Mononuclear cell (primary cell): ENCODE data around the gene PRDM10. TPM values are rescaled to one million over a fixed set of nuclear protein-coding genes. Genes with fewer than 3 reads are reported as not detected.
"Not testable (repeated sequence)": the region's sequence is repeated elsewhere in the genome, so short reads cannot be mapped to it uniquely, and the experiment has no call there.

Experiments used
- H3K27me3 ChIP-seq: 2 replicates; pipeline ENCODE4 v1.6.0; 2011; ENCODE audit warnings: low read length, control low read depth; ENCODE audit not compliant: insufficient read depth
- H3K4me1 ChIP-seq: 2 replicates; pipeline ENCODE4 v1.5.1; 2011; ENCODE audit warnings: mild to moderate bottlenecking, low read length, control low read depth; ENCODE audit not compliant: insufficient read depth
- H3K4me3 ChIP-seq: 2 replicates; pipeline ENCODE4 v1.5.1; 2011; ENCODE audit warnings: mild to moderate bottlenecking, low read length, moderate library complexity
- H3K9me3 ChIP-seq: 2 replicates; pipeline ENCODE4 v1.5.1; 2011; ENCODE audit warnings: low read depth, mild to moderate bottlenecking, control low read depth, low read length
- total RNA-seq: library from RNA; depleted of rRNA; stranded (reverse); fragments of >200 nt; gene quantifications from one replicate; pipeline ENCODE4 v1.2.3, GENCODE V29; 2012

Gene PRDM10
- total RNA-seq, 1 donor: 7.6 TPM

GRCh38 chr11:129974672-129975071 lies 28.0 kb downstream of the PRDM10 start:
- Histone ChIP-seq H3K9me3 (no peaks in the 10 kb centered on the region), H3K4me1 (peaks cover 37% of the 10 kb centered on the region), H3K27me3 (no peaks in the 10 kb centered on the region), H3K4me3 (no peak overlapping the region)

- H3K4me3 ChIP-seq: no peak overlapping the region
- H3K27me3 ChIP-seq: no peaks in the 10 kb centered on the region
- H3K9me3 ChIP-seq: no peaks in the 10 kb centered on the region
- peaks cover 42% of the 10 kb centered on the region for H3K4me1 ChIP-seq
These were observed 28.4 kb downstream of the PRDM10 start for GRCh38 chr11:129974237-129974636.

GRCh38 chr11:129973809-129974208 lies 28.8 kb downstream of the PRDM10 start:
- Histone ChIP-seq H3K4me1 (peaks cover 46% of the 10 kb centered on the region), H3K27me3 (no peaks in the 10 kb centered on the region), H3K9me3 (no peaks in the 10 kb centered on the region), H3K4me3 (no peak overlapping the region)

GRCh38 chr11:129973068-129973467 lies 29.6 kb downstream of the PRDM10 start:
- Histone ChIP-seq H3K4me3 (no peak overlapping the region), H3K9me3 (no peaks in the 10 kb centered on the region), H3K4me1 (peaks cover 53% of the 10 kb centered on the region), H3K27me3 (no peaks in the 10 kb centered on the region)

GRCh38 chr11:129972611-129973010 lies 30.0 kb downstream of the PRDM10 start:
- no peaks in the 10 kb centered on the region for H3K9me3 ChIP-seq
- peaks cover 58% of the 10 kb centered on the region for H3K4me1 ChIP-seq
- H3K4me3 ChIP-seq: no peak overlapping the region
- no peaks in the 10 kb centered on the region for H3K27me3 ChIP-seq

DNA sequence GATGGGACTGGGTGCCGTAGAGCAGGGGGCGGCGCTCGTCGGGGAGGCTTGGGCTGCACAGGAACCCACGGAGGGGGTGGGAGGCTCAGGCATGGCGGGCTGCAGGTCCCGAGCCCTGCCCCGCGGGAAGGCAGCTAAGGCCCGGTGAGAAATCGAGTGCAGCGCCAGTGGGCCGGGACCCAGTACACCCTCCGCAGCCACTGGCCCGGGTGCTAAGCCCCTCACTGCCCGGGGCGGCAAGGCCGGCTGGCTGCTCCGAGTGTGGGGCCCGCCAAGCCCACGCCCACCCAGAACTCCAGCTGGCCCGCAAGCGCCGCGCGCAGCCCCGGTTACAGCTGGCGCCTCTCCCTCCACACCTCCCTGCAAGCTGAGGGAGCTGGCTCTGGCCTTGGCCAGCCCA lies 30.8 kb downstream of the PRDM10 start:
- H3K4me3 ChIP-seq, H3K9me3 ChIP-seq, H3K27me3 ChIP-seq: not testable (repeated sequence)
- peaks cover 58% of the 10 kb centered on the region for H3K4me1 ChIP-seq

DNA sequence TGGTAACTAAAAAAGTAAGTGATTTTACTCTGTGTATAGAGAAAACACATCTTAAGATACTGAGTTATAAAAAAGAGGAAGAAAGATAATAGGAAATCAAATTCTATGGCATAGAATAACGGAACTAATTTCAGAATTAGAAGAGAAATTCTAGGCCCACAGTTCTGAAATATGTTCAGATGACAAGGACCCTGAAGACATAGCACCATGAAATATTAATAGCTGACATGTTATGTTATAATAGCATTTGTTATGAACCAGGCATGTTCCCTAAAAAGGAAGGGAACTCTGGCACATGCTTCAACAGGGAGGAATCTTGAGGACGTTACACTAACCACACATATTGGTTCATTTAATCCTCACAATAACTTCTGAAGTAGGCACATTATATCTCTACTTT lies 32.7 kb downstream of the PRDM10 start:
- no peak overlapping the region for H3K4me3 ChIP-seq
- peaks cover 56% of the 10 kb centered on the region for H3K4me1 ChIP-seq
- no peaks in the 10 kb centered on the region for H3K9me3 ChIP-seq
- no peaks in the 10 kb centered on the region for H3K27me3 ChIP-seq

DNA sequence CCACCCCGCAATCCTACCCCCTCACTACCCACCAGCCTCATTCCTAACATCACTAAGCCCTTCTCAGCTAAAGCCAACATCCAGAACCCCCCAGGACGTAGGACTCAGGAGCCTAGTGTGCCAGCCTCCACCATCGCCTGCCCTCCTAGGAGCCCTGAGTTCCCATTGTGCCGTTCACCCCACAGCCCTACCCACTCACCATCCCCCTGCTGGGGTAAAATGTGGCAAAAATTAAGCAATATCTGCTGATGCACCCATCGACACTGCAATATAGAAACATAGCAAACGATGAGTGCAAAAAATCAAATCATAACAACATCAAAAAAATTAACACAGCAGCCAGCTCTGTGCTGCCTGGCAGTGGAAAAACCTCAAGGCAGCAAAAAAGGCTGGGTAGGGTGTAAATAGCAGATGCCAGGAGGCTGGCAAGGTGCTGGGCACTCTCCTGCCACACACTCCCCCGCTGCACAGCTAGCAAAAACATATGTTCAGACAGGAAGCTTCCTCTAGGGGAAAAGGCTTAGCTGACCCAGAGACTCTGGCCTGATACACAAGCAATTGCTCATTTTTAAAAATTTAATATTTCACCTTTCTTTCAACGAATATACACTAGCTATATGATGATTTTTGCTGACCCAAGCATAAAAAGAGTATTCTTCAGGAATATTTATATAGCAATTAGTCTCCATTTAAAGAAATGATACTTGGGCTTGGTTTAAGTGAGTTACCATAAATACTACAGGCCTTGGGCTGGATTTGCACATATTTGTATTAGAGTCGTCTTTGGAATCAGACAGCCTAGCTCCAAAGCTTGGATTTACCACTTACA lies 33.8 kb downstream of the PRDM10 start:
- H3K9me3 ChIP-seq: no peaks in the 10 kb centered on the region
- H3K4me3 ChIP-seq: no peak overlapping the region
- no peaks in the 10 kb centered on the region for H3K27me3 ChIP-seq
- peaks cover 50% of the 10 kb centered on the region for H3K4me1 ChIP-seq

- Histone ChIP-seq H3K4me1 (peaks cover 49% of the 10 kb centered on the region), H3K4me3 (no peak overlapping the region), H3K9me3 (no peaks in the 10 kb centered on the region), H3K27me3 (no peaks in the 10 kb centered on the region)
These were observed 34.6 kb downstream of the PRDM10 start for GRCh38 chr11:129967996-129968395.

DNA sequence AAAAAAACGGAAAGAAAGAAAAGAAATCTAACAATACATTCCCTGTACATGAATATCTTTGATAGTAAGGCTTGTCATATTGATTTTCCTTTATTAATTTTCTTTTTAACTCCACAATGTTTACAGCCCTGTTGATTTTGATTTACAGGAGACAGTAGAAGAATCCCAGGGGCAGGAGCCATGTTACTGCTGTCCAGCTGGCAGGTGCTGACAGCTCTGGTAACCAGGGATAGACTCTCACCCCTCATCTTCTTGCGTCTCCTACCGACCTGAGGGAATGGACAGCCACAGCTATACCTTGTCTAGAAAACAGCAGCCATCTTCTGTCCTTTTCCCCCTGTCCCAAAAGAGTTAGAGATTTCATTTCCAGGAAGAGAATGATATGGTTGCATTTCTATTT lies 37.4 kb downstream of the PRDM10 start:
- Histone ChIP-seq H3K4me1 (peaks cover 37% of the 10 kb centered on the region), H3K27me3 (no peaks in the 10 kb centered on the region), H3K9me3 (no peaks in the 10 kb centered on the region), H3K4me3 (no peak overlapping the region)

DNA sequence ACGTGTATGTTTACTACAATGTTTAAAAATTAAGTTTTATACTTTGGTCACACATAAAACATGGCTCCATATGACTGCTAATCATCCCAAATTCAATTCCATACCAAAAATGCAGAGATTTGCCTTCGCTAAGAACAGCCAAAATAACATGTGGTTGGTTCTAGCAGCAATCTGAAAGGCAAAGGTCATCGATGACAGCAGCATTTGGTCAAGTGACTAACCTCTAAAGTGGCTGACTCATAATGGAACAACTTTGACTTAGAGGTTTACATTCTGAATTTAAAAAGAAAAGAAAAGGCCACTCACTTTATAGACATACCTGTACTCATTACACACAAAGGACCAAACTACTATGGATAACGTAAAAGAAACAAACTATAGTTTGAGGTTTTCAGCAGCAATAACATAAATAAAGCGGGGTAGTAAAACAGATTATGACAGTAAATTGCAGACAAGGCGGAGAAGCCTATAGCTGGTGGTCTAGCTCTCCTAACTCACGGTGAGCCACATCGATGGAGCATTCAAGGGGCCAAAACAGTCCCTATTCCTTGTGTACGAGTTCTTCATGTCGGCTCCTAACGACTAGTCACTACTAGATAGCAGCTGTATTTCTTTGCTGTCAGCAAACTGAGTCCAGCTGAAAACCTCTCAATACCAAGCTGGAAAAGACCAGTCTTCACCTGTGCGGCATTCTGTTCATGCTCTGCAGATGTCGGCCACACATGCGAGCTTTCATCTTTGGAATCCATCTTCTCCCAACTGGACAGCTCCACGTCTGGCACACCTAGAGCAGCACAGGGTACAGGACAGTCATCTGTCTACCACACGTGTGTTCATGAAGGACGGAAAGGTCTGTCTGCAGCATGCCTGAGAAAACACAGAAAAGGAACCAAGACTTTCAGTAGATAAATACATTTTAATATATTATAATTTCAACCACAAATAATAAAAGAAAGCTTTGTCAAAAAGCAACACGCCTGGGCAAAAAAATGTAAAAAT lies 42.1 kb downstream of the PRDM10 start:
- peaks cover 12% of the 10 kb centered on the region for H3K4me1 ChIP-seq
- H3K4me3 ChIP-seq: no peak overlapping the region
- H3K9me3 ChIP-seq: no peaks in the 10 kb centered on the region
- H3K27me3 ChIP-seq: no peaks in the 10 kb centered on the region

DNA sequence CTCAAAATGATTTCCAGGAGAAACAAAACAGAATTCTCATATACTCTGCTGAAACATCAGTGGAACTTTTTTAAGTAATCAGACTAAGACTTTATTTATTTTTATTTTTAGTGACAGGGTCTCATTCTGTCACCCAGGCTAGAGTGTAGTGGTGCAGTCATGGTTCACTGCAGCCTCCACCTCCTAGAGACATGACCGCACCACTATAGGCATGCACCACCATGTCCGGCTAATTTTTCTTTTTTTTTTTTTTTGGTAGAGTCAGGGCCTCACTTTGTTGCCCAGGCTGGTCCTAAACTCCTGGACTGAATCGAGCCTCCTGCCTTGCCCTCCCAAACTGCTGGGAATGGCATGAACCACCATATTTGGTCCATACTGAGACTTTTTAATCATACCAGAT lies 42.9 kb downstream of the PRDM10 start:
- Histone ChIP-seq H3K9me3 (no peaks in the 10 kb centered on the region), H3K27me3 (no peaks in the 10 kb centered on the region), H3K4me3 (no peak overlapping the region), H3K4me1 (peaks cover 12% of the 10 kb centered on the region)

DNA sequence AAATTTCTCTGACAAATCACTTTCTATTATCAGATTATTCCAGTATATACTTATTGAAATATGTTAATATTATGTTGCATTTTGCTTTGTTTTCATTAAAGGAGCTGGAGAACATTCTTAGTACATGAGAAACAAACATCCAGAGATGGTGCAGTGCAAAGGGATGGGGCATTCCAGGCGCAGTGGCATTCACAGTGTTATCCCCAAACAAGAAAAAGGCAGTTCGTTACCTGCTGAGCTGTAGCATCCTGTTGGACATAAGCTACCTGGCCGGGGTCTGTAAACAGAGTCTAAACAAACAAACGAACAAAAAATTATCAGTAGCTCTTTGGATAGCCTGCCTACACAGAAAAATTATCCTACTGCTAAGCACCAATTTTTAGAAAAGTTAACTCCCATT lies 47.4 kb downstream of the PRDM10 start:
- Histone ChIP-seq H3K27me3 (no peaks in the 10 kb centered on the region), H3K4me1 (peaks cover 15% of the 10 kb centered on the region), H3K4me3 (no peak overlapping the region), H3K9me3 (no peaks in the 10 kb centered on the region)

GRCh38 chr11:129954703-129955102 lies 47.9 kb downstream of the PRDM10 start:
- peaks cover 21% of the 10 kb centered on the region for H3K4me1 ChIP-seq
- not testable (repeated sequence) for H3K27me3 ChIP-seq, H3K9me3 ChIP-seq, H3K4me3 ChIP-seq

DNA sequence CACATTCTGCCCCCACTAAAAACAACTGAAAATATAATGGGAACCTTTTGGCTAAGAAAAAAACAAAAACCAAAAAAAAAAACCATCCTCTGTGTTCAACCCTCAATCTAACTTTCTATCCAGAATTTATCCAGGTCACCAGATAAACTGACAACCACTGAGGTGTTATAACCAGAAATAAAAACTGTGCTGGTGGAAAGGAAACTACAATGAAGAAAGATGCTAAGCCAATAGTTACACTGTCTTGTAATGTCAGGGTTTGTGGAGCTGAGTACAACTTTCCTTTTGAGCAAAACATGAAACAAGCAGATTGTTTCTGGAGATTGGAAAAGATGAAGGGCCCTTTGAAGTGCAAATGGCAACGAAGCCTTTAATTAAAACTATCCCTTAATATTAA lies 50.8 kb downstream of the PRDM10 start:
- Histone ChIP-seq H3K27me3 (no peaks in the 10 kb centered on the region), H3K4me3 (no peak overlapping the region), H3K9me3 (no peaks in the 10 kb centered on the region), H3K4me1 (peaks cover 38% of the 10 kb centered on the region)
